ENCODE measurements around the gene SH3GL1. TPM values are rescaled to one million over a fixed set of nuclear protein-coding genes. Genes with fewer than 3 reads are reported as not detected.

The SH3GL1 gene
- total and polyA plus RNA-seq, 2 experiments from 2014 or later, result 73.1 to 89.5 TPM

GRCh38 chr19:4373013-4373367 is 27.4 kb downstream of the SH3GL1 start:
- no peak for TF ChIP-seq REST (IDR thresholded peaks at IDR 0.05; ENCODE audit: unreplicated experiment)
- TF ChIP-seq ETS1 (IDR thresholded peaks at IDR 0.05), result no peak
- no peak for TF ChIP-seq EZH2phosphoT487 (IDR thresholded peaks at IDR 0.05; ENCODE audit: unreplicated experiment)
- no peak for TF ChIP-seq ZNF114 (CRISPR knock-in tag; IDR thresholded peaks at IDR 0.05)
- TF ChIP-seq, protein P1, sequence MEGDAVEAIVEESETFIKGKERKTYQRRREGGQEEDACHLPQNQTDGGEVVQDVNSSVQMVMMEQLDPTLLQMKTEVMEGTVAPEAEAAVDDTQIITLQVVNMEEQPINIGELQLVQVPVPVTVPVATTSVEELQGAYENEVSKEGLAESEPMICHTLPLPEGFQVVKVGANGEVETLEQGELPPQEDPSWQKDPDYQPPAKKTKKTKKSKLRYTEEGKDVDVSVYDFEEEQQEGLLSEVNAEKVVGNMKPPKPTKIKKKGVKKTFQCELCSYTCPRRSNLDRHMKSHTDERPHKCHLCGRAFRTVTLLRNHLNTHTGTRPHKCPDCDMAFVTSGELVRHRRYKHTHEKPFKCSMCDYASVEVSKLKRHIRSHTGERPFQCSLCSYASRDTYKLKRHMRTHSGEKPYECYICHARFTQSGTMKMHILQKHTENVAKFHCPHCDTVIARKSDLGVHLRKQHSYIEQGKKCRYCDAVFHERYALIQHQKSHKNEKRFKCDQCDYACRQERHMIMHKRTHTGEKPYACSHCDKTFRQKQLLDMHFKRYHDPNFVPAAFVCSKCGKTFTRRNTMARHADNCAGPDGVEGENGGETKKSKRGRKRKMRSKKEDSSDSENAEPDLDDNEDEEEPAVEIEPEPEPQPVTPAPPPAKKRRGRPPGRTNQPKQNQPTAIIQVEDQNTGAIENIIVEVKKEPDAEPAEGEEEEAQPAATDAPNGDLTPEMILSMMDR (conservative IDR thresholded peaks at IDR 0.05; ENCODE audit: low read depth in 2 of 2), result no peak
- no peak for TF ChIP-seq EZH2 (IDR thresholded peaks at IDR 0.05; ENCODE audit: low read depth, unreplicated experiment)
- TF ChIP-seq JUNB (IDR thresholded peaks at IDR 0.05; ENCODE audit: unreplicated experiment), result no peak
- no peak for TF ChIP-seq NANOG (IDR thresholded peaks at IDR 0.05; ENCODE audit: borderline replicate concordance)
- TF ChIP-seq CREB1 (CRISPR knock-in tag; IDR thresholded peaks at IDR 0.05; ENCODE audit: low read depth), result no peak
- TF ChIP-seq ZNF331 (CRISPR knock-in tag; IDR thresholded peaks at IDR 0.05; ENCODE audit: low read depth), result no peak
- no peak for TF ChIP-seq POLR2AphosphoS5 (IDR thresholded peaks at IDR 0.05; ENCODE audit: low read depth)
- TF ChIP-seq, protein P2, sequence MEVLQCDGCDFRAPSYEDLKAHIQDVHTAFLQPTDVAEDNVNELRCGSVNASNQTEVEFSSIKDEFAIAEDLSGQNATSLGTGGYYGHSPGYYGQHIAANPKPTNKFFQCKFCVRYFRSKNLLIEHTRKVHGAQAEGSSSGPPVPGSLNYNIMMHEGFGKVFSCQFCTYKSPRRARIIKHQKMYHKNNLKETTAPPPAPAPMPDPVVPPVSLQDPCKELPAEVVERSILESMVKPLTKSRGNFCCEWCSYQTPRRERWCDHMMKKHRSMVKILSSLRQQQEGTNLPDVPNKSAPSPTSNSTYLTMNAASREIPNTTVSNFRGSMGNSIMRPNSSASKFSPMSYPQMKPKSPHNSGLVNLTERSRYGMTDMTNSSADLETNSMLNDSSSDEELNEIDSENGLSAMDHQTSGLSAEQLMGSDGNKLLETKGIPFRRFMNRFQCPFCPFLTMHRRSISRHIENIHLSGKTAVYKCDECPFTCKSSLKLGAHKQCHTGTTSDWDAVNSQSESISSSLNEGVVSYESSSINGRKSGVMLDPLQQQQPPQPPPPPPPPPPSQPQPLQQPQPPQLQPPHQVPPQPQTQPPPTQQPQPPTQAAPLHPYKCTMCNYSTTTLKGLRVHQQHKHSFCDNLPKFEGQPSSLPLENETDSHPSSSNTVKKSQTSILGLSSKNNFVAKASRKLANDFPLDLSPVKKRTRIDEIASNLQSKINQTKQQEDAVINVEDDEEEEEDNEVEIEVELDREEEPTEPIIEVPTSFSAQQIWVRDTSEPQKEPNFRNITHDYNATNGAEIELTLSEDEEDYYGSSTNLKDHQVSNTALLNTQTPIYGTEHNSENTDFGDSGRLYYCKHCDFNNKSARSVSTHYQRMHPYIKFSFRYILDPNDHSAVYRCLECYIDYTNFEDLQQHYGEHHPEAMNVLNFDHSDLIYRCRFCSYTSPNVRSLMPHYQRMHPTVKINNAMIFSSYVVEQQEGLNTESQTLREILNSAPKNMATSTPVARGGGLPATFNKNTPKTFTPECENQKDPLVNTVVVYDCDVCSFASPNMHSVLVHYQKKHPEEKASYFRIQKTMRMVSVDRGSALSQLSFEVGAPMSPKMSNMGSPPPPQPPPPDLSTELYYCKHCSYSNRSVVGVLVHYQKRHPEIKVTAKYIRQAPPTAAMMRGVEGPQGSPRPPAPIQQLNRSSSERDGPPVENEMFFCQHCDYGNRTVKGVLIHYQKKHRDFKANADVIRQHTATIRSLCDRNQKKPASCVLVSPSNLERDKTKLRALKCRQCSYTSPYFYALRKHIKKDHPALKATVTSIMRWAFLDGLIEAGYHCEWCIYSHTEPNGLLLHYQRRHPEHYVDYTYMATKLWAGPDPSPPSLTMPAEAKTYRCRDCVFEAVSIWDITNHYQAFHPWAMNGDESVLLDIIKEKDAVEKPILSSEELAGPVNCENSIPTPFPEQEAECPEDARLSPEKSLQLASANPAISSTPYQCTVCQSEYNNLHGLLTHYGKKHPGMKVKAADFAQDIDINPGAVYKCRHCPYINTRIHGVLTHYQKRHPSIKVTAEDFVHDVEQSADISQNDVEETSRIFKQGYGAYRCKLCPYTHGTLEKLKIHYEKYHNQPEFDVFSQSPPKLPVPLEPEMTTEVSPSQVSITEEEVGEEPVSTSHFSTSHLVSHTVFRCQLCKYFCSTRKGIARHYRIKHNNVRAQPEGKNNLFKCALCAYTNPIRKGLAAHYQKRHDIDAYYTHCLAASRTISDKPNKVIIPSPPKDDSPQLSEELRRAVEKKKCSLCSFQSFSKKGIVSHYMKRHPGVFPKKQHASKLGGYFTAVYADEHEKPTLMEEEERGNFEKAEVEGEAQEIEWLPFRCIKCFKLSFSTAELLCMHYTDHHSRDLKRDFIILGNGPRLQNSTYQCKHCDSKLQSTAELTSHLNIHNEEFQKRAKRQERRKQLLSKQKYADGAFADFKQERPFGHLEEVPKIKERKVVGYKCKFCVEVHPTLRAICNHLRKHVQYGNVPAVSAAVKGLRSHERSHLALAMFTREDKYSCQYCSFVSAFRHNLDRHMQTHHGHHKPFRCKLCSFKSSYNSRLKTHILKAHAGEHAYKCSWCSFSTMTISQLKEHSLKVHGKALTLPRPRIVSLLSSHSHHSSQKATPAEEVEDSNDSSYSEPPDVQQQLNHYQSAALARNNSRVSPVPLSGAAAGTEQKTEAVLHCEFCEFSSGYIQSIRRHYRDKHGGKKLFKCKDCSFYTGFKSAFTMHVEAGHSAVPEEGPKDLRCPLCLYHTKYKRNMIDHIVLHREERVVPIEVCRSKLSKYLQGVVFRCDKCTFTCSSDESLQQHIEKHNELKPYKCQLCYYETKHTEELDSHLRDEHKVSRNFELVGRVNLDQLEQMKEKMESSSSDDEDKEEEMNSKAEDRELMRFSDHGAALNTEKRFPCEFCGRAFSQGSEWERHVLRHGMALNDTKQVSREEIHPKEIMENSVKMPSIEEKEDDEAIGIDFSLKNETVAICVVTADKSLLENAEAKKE (CRISPR knock-in tag; IDR thresholded peaks at IDR 0.05), result no peak
- TF ChIP-seq STAT1 (IDR thresholded peaks at IDR 0.05; ENCODE audit: unreplicated experiment), result no peak
- Histone ChIP-seq H3K36me3 (ENCODE audit: insufficient read depth) (no peaks in the 10 kb centered on the region), H3F3A (replicated peaks; ENCODE audit: low read depth) (0 out of 2 replicates have a peak, but pooled peaks cover 16% of the 10 kb centered on the region), H3K9me2 (ENCODE audit: insufficient read depth) (no peaks in the 10 kb centered on the region), H3K4me3 (no peak overlapping the region), H3K27ac (ENCODE audit: low read depth) (no peak overlapping the region; the same call in 1 of the 2 replicates), H3K79me2 (replicated peaks; ENCODE audit: insufficient read depth) (peaks cover 61% of the 10 kb centered on the region), H3K4me2 (no peak overlapping the region), H2AFZ (no peak overlapping the region), H4K20me1 (replicated peaks; ENCODE audit: insufficient read depth) (peaks cover 22% of the 10 kb centered on the region; the same call in 1 of the 2 replicates), H3K4me1 (ENCODE audit: insufficient read depth) (peaks cover 39% of the 10 kb centered on the region), H3K27me3 (ENCODE audit: insufficient read depth) (no peaks in the 10 kb centered on the region)
- Mint-ChIP-seq H3K4me3 (no peak overlapping the region), H3K27ac (no peak overlapping the region), H3K9me3 (no peaks in the 10 kb centered on the region), H3K4me1 (peaks cover 49% of the 10 kb centered on the region), H3K36me3 (ENCODE audit: low read depth) (no peaks in the 10 kb centered on the region), H3K27me3 (ENCODE audit: insufficient read depth, low read depth, poor library complexity) (peaks cover 27% of the 10 kb centered on the region)
- ATAC-seq (no peak), DNase-seq (ENCODE audit: low spot score) (no peak)
